Measurements from ENCODE around the gene PCSK5.

Gene PCSK5

DNA sequence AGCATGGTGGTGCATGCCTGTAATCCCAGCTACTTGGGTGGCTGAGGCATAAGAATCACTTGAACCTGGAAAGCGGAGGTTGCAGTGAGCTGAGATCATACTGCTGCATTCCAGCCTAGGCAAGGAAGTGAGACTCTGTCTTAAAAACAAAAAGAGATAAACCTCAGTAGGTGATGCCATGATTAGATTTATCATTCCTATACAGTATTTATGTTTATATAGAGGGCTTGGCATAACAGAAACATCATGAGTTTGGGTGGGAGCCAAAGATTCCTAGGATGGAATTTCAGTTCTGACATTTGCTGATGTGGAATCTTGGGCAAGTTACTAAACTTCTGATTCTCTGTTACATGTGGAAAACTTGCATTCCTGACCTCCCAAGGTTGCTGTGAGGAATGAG lies 481.4 kb downstream of the PCSK5 start:
- DNase-seq = no peak

DNA sequence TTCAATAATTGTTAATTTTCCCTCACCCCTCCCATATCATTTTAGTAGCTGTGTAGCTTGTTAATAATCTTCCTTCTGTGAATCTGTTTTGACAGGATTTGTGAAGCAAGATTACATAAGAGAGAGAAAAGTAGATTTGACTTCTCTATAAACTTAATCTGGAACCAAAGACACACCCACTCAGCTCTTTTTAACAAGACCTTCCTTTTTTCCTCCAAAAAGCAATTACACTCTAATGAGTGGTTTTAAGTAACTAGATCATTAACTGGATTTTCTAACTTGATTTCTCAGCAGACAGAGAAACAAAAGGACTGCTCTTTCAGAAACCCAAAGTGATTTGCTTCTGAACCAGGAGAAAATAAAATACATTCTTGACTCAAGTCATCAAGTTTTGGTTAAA lies 481.9 kb downstream of the PCSK5 start:
- DNase-seq = no peak

- no peak for DNase-seq
Measured at GRCh38 chr9:76373173-76373783, 482.8 kb downstream of the PCSK5 start.

DNA sequence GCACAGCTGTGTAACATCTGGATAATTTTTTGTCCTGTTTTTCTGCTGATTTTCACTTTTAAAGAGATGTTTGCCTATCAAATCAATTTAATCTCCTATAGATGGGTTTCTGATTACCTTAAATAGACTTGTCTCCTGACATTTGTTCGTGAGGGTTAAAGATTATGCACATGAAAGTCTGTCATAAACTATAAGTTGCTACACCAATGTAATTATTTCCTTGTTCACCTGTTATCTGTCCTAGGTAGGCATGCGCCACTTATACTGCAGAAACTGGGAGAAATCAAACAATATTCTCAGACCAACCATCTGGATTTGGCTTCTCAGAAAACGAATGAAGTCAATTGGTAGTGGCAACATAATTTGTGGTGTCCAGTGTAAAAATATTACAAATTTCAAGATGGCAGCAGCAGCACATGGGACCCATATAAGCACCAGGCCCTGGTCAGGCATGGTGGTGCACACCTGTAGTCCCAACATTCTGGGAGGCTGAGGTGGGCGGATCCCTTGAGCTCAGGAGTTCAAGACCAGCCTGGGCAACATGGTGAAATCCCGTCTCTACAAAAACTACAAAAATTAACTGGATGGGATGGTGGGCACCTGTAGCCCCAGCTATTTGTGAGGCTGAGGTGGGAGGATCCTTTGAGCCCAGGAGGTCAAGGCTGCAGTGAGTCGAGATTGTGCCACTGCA lies 483.5 kb downstream of the PCSK5 start:
- DNase-seq = no peak

GRCh38 chr9:76374783-76375559 lies 484.5 kb downstream of the PCSK5 start:
- DNase-seq = no peak

DNA sequence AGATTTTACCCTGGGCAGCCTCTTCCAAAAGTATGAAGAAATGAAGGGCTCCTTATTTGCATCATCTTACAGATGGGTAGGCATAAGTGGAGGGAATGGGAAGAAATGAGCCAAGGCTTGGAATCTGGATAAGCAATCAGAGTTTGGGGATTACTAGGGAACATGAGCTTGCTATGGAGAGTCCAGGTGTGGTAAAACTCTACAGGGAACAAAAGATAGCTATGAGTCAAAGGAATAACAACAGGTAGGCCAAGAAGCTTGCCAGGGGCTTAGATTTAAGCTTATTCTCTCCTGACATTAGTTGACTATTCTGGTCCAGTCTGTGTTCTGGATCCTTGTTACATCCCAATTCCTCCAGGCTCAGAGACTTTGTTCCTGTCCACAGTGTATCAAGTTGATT lies 487.3 kb downstream of the PCSK5 start:
- DNase-seq = no peak

- DNase-seq = no peak
Measured at GRCh38 chr9:76378367-76379073, 488.0 kb downstream of the PCSK5 start.

DNA sequence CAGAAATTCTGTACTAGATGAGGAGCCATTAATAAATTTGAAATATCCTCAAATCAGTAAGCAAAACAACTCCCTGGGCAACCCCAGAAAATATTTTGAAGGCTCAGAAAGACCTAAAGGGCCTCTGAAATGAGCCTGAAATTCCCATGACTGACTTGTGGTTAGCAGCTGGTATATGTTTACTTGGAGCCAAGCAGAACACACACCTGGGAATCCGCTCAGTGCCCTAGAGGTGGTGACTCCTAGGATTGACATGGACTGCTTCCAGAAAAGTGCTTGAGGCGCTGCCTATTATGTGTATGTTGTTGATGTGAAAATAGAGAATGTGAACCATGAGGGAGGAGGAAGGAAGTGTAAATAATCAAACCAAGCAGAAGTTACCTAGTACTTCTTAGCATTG lies 489.0 kb downstream of the PCSK5 start:
- no peak for DNase-seq

GRCh38 chr9:76390656-76391055 lies 500.2 kb downstream of the PCSK5 start:
- DNase-seq = no peak

DNA sequence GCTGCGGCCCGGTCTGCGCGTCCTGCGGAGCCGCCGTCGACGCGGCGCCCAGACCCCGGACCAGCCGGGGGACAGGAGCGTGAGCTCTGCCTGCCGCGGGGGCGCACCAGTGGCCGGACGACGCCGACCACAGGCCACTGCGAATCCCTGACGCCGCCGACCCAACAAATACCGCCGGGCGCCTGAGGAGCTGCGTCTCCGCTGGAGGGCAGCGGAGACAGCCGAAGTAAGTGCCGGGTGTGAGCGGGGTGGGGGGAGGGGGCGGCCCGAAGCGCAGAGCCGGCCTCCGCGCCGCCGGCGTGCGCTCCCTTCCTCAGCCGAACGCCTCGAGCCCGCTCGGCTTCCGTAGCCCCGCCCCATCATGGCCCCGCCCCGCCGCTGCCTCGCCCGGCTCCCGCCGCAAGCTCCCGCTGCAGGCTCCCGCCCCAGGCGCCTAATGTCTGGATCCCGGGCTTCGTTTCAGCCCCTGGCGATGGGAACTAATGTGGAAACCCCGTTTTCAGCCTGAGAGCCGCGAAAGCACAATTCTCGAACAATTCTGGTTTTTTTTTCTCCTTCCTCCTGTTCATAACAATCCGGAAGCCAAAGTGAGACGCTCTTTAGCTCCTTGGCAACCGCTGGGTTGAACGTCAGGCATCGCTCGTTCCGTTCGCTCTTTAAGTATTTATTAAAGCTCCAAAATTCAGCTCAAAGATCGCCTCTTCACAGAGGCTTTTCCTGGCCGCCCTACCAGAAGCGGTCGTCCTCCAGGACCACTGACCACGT lies 503.9 kb downstream of the PCSK5 start, which contains the start of gene RFK:
Gene RFK, minus strand, starts transcription at position 232 of the 765 bp plus-strand sequence. CDS start 255 bp downstream, outside the sequence.
- peak; percentile 78 to 88 for DNase-seq

- peak in 1 of 2 donors; percentile 53 for DNase-seq
Measured at GRCh38 chr9:76394960-76395252, 504.4 kb downstream of the PCSK5 start.

- DNase-seq = peak in 1 of 2 donors; percentile 9
Measured at GRCh38 chr9:76395381-76395780, 504.9 kb downstream of the PCSK5 start.

DNA sequence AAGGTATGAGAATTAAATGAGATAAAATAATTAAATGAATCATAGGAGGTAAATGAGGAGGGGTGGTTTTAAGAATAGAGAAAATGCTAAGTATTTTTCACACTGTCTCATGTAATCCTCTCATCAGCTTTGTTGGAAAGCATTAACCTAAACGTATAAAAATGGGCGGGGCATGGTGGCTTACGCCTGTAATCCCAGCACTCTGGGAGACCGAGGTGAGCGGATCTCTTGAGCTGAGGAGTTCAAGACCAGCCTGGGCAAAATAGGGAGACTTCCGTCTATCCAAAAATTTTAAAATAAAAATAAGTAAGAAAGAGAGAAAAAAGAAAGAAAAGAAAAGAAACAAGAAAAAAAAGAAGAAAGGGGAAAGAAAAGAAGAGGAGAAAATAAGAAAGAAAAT lies 505.7 kb downstream of the PCSK5 start:
- DNase-seq = no peak

GRCh38 chr9:76396597-76396996 lies 506.1 kb downstream of the PCSK5 start:
- DNase-seq = no peak

DNA sequence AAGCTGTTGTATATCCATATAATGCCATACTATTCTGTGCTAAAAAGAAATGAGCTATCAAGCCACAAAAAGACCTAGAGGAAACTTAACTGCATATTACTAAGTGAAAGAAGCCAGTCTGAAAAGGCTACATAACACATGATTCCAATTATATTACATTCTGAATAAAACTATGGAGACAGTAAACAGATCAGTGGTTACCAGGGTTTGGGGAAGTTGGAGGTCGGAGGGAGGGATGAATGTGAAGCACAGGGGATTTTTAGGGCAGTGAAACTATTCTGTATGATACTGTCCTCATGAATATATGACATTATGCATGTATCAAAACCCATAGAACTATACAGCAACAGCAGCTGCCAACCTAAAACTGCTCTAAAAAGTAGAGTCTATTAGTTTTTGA lies 509.4 kb downstream of the PCSK5 start:
- no peak for DNase-seq

GRCh38 chr9:76400534-76401096 lies 510.1 kb downstream of the PCSK5 start:
- no peak for DNase-seq

DNA sequence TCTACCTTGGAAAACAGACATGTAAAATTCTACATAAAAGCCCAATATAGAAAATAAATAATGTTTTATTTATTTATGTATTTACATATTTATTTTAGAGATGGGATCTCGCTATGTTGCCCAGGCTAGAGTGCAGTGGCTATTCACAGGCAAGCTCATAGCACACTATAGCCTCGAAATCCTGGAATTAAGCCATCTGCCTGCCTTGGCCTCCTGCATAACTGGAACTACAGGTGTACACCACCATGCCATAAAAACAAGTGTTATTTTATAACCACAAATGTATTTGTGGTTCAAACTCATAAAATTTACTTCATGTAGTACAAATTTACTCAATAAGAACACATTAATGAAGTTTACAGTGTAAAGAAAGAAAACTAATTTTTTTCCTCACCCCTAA lies 510.7 kb downstream of the PCSK5 start:
- no peak for DNase-seq

DNA sequence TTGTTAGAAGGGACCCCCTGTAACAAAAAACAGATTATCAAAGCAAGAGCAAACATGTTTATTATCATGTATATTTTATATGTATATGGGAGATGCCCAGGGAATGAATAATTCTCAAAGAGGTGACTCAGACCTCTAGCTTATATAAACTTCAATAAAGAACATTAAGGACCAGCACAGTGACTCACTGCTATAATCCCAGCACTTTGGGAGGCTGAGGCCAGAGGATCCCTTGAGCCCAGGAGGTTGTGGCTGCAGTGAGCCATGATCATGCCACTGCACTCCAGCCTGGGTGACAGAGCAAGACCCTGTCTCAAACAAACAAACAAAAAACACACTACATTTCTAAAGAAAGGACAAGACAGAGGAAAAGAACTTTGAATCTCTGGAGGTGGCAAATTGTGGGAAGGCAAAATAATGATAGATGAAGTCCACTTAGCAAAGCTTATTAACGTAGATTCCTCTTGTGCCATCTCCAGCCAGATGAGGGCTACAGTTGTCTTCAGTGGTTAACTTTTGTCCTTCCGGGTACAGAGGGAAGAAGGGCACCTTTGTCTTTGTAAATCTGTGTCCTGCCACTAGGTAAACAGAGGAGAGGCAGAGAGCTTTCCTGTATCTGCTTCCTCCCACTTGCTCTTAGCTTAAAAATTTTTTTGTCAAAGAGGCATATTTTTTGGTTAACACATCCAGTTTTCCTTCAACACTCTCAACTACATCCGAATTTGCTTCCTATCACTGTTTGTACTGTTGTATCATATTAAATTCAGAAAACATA lies 511.3 kb downstream of the PCSK5 start:
- DNase-seq = no peak

GRCh38 chr9:76403352-76403751 lies 512.9 kb downstream of the PCSK5 start:
- DNase-seq = peak in 1 of 2 donors; percentile 86

- no peak for DNase-seq
Measured at GRCh38 chr9:76404401-76404800, 513.9 kb downstream of the PCSK5 start.

DNA sequence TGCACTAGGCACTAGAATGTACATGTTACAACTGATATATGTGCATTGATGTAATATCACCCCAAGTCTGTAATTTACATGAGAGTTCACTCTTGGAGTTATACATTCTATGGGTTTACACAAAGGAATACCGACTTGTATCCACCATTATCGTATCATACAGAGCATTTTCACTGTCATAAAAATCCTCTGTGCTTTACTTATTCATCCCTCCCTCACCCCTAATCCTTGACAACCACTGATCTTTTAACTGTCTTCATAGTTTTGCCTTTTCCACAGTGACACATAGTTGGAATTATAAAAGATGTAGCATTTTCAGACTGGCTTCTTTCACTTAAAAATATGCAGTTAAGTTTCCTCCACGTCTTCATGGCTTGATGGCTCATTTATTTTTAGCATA lies 514.9 kb downstream of the PCSK5 start:
- DNase-seq = no peak

DNA sequence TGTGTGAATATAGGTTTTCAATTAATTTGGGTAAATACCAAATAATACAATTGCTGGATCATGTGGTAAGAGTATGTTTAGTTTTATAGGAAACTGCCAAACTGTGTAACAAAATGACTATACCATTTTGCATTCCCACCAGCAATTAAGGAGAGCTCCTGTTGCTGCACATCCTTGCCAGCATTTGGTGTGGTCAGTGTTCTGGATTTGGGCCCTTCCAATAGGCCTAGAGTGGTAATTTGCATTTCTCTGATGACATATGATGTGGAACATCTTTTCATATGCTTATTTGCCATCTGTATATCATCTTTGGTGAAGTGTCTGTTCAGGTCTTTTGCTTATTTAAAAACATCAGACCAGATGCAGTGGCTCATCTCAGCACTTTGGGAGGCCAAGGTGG lies 515.4 kb downstream of the PCSK5 start:
- no peak for DNase-seq
